HL-60/S4 (cell line): Measurements from ENCODE around the gene PPP4R2.

Experiments
- in situ Hi-C: fragments of 300-500 bp; cut with MboI; formaldehyde crosslinking; loops from 2 replicates; pipeline ENCODE4 v1.14.3; 2022; ENCODE audit warnings: low sequenced_read_pairs

The PPP4R2 gene

DNA sequence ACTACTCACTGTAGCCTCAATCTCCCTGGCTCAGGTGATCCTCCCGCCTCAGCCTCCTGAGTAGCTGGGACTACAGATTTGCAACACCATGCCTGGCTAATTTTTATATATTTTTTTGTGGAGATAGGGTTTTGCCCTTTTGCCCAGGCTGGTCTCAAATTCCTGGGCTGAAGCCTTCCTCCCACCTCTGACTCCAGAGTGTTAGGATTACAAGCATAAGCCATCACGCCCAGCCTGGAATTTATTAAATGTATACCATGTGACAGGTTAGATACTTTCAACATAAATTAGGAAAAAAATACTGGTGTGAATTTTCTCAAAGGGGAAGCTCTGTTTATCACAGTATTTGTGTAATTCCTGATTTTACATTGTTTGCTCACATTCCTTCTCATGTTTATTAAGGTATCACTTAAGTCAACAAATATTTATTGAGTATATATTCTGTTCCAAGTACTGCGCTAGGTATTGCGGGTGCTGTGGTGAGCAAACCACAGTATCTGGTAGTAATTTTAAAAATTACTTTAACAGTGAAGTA, 24.8 kb downstream of the PPP4R2 start:
- in situ Hi-C loops = no loop called here

GRCh38 chr3:73024836-73025235, 28.2 kb downstream of the PPP4R2 start:
- in situ Hi-C loops = no loop called here

GRCh38 chr3:73026111-73026759, 29.6 kb downstream of the PPP4R2 start:
- in situ Hi-C loops = no loop called here

DNA sequence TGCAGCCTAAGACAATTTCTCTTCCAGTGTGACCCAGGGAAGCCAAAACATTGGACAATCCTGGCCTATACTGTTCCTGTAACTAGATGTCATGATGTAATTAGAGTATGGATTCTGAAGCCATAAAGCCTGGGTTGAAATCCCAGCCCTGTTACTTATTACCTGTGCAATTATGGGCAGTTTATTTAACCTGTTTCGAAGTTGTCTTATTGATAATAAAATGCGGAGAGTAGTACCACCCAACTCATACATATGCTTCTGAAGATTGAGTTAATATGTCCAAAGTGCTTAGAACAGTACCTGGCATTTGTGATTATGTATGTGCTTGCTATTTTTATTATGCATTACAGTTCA, 30.1 kb downstream of the PPP4R2 start:
- in situ Hi-C loops = no loop called here

- in situ Hi-C loops = no loop called here
Observed at GRCh38 chr3:73028803-73029202, 32.2 kb downstream of the PPP4R2 start.

DNA sequence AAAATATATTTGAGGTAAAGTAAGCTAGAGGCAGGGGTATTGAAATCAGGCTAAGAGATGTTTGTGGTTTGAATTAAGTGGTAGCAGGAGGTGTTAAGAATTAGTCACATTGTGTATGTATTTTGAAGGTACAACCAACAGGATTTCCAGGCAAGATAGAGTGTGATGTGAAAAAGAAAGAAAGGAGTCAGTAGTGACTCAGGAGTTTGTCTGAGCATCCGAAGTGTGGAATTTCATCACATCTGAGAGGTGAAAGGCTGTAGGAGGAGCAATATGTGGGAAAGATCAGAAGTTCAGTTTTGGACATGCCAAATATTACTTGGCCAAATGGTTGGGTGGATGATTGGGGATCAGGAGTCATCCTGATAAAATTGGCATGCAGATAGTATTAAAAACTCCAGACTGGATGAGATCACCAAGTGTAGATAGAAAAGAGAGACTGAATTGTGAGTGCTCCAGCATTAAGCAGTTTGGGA, 32.7 kb downstream of the PPP4R2 start:
- in situ Hi-C loops = no loop called here

DNA sequence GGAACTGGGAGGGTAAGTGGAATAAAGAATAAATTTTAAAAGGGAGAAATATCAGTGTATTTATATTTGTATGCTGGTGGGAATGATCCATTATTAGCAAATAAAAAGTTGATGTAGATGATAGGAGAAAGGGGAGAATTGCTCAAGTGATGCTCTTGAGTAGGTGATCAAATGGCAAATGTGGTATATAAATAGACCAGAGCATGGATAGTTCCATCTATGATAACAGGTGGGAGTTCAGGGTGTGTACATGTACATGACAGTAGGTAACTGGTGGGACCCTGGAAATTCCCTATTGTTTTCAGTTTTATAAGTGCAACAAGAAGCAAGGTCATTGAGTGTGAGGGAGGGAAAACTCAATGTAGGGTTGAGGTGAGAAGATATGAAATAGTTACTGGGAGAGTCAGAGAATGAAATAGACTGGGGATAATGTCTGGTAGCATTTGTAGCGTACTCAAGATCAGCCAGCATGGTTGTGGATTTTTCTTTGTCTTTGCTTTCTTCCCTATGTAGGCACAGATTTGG, 33.5 kb downstream of the PPP4R2 start:
- in situ Hi-C loops = no loop called here

- in situ Hi-C loops = no loop called here
Observed at GRCh38 chr3:73031573-73032103, 35.0 kb downstream of the PPP4R2 start.

DNA sequence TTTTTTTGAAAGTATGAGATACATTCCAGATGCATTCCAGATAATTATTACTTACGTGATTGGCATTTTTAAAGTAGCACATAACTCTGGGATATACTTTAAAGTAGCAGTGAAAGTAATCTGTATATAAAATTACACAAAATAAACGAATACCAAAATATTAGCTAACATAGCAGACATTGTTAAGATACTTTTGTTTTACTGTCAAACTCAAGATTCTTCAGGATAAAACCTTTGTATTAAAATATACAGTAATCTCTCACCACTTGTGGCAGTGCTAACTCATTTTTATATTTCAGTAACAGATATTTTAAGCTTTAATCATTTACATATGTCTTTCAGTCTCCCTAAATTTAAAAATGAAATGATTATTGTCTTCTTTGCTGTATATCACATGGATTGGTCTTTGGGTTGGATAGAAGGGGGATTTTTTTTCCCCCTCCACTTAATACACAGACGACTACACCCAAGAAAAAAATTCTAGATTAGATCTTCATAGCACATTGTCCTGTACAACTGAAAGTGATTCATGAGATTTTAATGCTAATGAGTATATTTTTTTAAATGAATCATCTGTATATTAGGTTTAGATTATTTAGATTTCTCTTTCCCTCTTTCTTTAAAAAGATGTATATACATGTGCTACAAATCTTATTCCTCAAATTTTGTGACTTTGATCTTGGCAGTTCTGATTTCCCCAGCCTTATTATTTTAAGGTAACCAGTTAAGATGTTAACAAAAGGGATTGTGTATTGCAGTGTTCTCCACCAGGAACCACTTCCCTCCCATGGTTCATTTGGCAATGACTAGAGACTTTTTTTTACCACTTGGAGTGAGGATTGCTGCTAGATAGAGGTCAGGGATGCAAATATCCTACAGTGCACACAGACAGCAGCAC, 40.3 kb downstream of the PPP4R2 start:
- in situ Hi-C loops = no loop called here

DNA sequence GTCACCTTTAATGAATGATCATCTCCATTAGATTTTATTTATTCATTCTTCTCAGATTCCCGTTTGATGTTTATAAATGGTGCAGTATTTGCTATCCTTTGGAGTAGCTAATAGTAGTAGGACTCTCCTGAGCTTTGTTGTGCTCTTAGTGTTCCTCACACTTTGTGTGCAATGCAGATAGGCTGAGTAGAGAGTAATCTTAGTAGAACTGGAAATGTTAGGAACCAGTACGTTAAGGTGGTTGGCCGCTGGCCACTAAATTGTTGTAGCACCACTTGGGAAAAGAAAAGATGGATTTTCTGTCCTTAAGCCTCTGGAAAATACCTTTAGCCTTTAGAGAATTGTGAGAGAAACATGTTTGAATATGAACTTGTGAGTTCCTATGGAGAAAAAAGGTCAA, 44.9 kb downstream of the PPP4R2 start:
- in situ Hi-C loops = no loop called here

GRCh38 chr3:73043414-73043813, 46.8 kb downstream of the PPP4R2 start:
- in situ Hi-C loops = no loop called here

- in situ Hi-C loops = no loop called here
Observed at GRCh38 chr3:73045391-73045790, 48.8 kb downstream of the PPP4R2 start.

- in situ Hi-C loops = no loop called here
Observed at GRCh38 chr3:73046195-73046594, 49.6 kb downstream of the PPP4R2 start.

GRCh38 chr3:73049319-73049718, 52.7 kb downstream of the PPP4R2 start:
- in situ Hi-C loops = no loop called here

DNA sequence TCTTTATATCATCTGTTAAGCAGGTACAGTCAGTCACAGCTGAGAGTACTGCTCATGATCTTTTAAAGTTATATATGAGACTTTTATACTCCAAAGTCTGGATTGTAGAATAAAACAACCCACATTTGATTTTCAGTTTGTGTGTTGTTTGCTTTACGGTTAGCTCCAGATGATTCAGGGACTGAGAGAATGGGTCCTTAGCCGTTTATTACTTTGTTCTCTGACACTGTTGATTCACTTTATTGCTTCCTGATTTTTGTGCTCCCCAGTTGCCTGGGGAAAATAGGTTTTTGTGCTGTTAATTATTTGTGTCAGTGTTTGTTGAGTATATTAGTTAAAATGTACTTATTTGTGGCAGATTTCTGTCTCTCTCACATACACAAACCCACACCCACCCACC, 56.2 kb downstream of the PPP4R2 start:
- in situ Hi-C loops = loop anchor here (25.0 kb wide), 1 partner anchor 116 kb away; no protein-coding TSS in a partner anchor

DNA sequence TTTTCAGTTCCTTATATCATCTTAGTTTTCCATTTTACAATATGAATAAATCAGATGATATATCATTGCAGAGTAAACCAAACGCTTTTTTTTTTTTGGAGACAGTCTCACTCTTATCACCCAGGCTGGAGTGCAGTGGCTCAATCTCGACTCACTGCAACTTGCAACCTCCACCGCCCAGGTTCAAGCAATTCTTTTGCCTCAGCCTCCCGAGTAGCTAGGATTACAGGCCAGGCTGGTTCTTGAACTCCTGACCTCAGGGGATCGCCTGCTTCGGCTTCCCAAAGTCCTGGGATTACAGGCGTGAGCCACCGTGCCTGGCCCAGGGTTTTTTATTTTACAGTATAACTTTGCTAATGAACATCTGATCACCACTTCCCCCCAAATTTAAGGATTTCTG, 59.0 kb downstream of the PPP4R2 start:
- in situ Hi-C loops = loop anchor here (25.0 kb wide), 1 partner anchor 118 kb away; no protein-coding TSS in a partner anchor

- in situ Hi-C loops = loop anchor here (25.0 kb wide), 1 partner anchor 119 kb away; no protein-coding TSS in a partner anchor
Observed at GRCh38 chr3:73056014-73056844, 59.6 kb downstream of the PPP4R2 start.

- in situ Hi-C loops = loop anchor here (25.0 kb wide), 1 partner anchor 119 kb away; no protein-coding TSS in a partner anchor
Observed at GRCh38 chr3:73056845-73057150, 60.2 kb downstream of the PPP4R2 start.

GRCh38 chr3:73060302-73060723, 63.7 kb downstream of the PPP4R2 start:
- in situ Hi-C loops = loop anchor here (25.0 kb wide), 1 partner anchor 123 kb away; no protein-coding TSS in a partner anchor

- in situ Hi-C loops = loop anchor here (25.0 kb wide), 1 partner anchor 124 kb away; no protein-coding TSS in a partner anchor
Observed at GRCh38 chr3:73061416-73061815, 64.8 kb downstream of the PPP4R2 start, which contains the start of gene EBLN2. EBLN2 (plus strand) TSS chr3:73061659; CDS start chr3:73062082, 423 bp downstream.
